ENCODE results near the gene MYL6B. TPM values are rescaled to one million over a fixed set of nuclear protein-coding genes. Genes with fewer than 3 reads are reported as not detected.

MYL6B gene
- total RNA-seq, 1 donor from 2014 or later: 68.9 TPM

DNA sequence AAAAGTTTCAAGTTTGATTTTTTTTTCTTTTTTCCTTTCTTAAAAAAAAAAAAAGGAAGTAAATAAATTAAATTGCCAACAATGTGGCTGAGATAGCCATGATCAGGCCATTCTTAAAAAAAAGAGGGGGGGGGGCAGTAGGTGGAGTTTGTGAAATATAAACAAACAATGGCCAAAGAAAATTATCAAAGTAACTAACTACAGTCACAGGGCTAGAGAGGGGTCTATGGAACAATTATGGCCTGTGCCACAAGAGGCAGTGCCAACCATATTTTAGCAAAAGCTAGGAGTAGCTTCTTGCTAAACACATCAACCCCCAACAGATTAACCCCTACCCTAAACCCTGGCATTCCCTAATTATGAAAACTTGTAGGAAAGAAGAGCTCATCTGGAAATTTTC, 53.1 kb downstream of the MYL6B start:
- H3K36me3 Mint-ChIP-seq (ENCODE audit: low read depth): peaks cover 38% of the 10 kb centered on the region
- intact Hi-C loops (cut with micrococcal nuclease): loop anchor here (5.0 kb wide), 1 partner anchor 257 kb away; no protein-coding TSS in a partner anchor
- H3K9me3 Mint-ChIP-seq: no peaks in the 10 kb centered on the region
- no peaks in the 10 kb centered on the region for H3K27me3 Mint-ChIP-seq
- H3K4me1 Mint-ChIP-seq: peaks cover 2% of the 10 kb centered on the region
- no peak overlapping the region for H3K27ac Mint-ChIP-seq
- no peak for DNase-seq
- H3K4me3 Mint-ChIP-seq: no peak overlapping the region

DNA sequence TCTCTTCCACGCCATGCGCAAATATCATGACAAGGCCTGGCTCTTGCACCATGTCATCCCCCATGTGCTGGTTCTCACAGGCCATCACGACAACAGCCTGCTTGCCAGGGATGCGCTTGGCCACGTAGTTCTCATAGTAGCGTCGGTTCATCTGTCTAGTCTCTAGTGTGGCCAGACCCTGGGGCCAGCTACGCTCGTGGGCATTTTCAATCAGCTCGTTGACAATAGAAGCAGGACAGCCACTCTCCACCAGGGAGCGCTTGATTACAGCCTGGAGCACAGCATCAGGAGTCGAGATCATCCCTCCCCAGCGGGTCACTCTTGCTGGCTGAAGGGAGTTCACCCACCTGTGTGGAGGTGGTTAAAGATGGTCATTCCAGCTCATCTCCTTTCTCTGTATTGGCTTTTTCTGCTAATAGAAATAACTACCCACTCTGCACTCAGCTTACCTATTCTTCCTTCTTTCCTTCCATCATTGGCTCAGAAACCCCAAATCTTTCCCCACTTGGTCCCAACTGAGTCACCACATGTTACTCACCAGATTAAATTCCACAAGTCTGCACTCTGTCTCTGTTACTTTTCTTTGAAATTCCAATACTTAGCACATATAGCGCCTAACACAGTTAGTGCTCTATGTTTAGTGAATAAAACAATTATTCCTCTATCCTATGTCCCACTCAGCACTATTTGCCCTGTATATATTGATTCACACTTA, 54.2 kb downstream of the MYL6B start:
- DNase-seq: peak; percentile 81
- intact Hi-C loops (cut with micrococcal nuclease): loop anchor here (5.0 kb wide), 1 partner anchor 256 kb away; no protein-coding TSS in a partner anchor
- H3K9me3 Mint-ChIP-seq: no peaks in the 10 kb centered on the region
- H3K4me1 Mint-ChIP-seq: peaks cover 2% of the 10 kb centered on the region
- no peak overlapping the region for H3K27ac Mint-ChIP-seq
- peaks cover 44% of the 10 kb centered on the region for H3K36me3 Mint-ChIP-seq (ENCODE audit: low read depth)
- H3K27me3 Mint-ChIP-seq: no peaks in the 10 kb centered on the region
- no peak overlapping the region for H3K4me3 Mint-ChIP-seq

Other genes starting within 250 kb of the MYL6B start
- 34.8 and 35.6 TPM in 2 replicates for gene PYM1, start 224.7 kb upstream of the MYL6B start, total RNA-seq
- 355 and 365 TPM in 2 replicates for gene DGKA, start 221.4 kb upstream of the MYL6B start, total RNA-seq
- gene PMEL, start 186.5 kb upstream of the MYL6B start, total RNA-seq: not detected in 2 replicates
- 108 and 110 TPM in 2 replicates for gene CDK2, start 185.8 kb upstream of the MYL6B start, total RNA-seq
- gene RAB5B, start 178.5 kb upstream of the MYL6B start, total RNA-seq: 39.0 and 40.2 TPM in 2 replicates
- 9.3 and 10.2 TPM in 2 replicates for gene SUOX, start 155.3 kb upstream of the MYL6B start, total RNA-seq
- gene IKZF4, start 131.5 kb upstream of the MYL6B start, total RNA-seq: 24.3 and 26.1 TPM in 2 replicates
- 40.5 and 46.3 TPM in 2 replicates for gene RPS26, start 110.7 kb upstream of the MYL6B start, total RNA-seq
- 0.14 and 0.57 TPM in 2 replicates for gene ERBB3, start 72.4 kb upstream of the MYL6B start, total RNA-seq
- 453 and 472 TPM in 2 replicates for gene PA2G4, start 48.0 kb upstream of the MYL6B start, total RNA-seq
- 3,831 and 3,993 TPM in 2 replicates for gene RPL41, start 36.0 kb upstream of the MYL6B start, total RNA-seq
- 8.9 and 11.2 TPM in 2 replicates for gene ZC3H10, start 34.3 kb upstream of the MYL6B start, total RNA-seq
- gene ESYT1, start 24.3 kb upstream of the MYL6B start, total RNA-seq: 155 and 158 TPM in 2 replicates
- gene MYL6, start 5.8 kb downstream of the MYL6B start, total RNA-seq: 717 and 752 TPM in 2 replicates
- gene SMARCC2, start 36.9 kb downstream of the MYL6B start, total RNA-seq: 127 and 130 TPM in 2 replicates
- 39.8 and 41.1 TPM in 2 replicates for gene RNF41, start 69.3 kb downstream of the MYL6B start, total RNA-seq
- 94.7 and 96.0 TPM in 2 replicates for gene NABP2, start 71.8 kb downstream of the MYL6B start, total RNA-seq
- 0.86 and 1.6 TPM in 2 replicates for gene SLC39A5, start 77.5 kb downstream of the MYL6B start, total RNA-seq
- gene ANKRD52, start 105.8 kb downstream of the MYL6B start, total RNA-seq: 68.0 and 69.0 TPM in 2 replicates
- 17.0 TPM in 2 replicates for gene COQ10A, start 114.4 kb downstream of the MYL6B start, total RNA-seq
- 311 and 317 TPM in 2 replicates for gene CS, start 147.7 kb downstream of the MYL6B start, total RNA-seq
- gene CNPY2, start 163.4 kb downstream of the MYL6B start, total RNA-seq: 165 and 169 TPM in 2 replicates
- 31.3 and 34.7 TPM in 2 replicates for gene PAN2, start 181.4 kb downstream of the MYL6B start, total RNA-seq
- 36.0 and 36.9 TPM in 2 replicates for gene IL23A, start 186.3 kb downstream of the MYL6B start, total RNA-seq
- gene STAT2, start 207.5 kb downstream of the MYL6B start, total RNA-seq: 64.9 and 68.4 TPM in 2 replicates
- not detected in 2 replicates for gene APOF, start 210.3 kb downstream of the MYL6B start, total RNA-seq